ENCODE results near the gene SLC7A5. TPM values are rescaled to one million over a fixed set of nuclear protein-coding genes. Genes with fewer than 3 reads are reported as not detected.

The SLC7A5 gene
- total RNA-seq, 4 donors from 2014 or later: 7.0 to 133 (median 19.1) TPM

DNA sequence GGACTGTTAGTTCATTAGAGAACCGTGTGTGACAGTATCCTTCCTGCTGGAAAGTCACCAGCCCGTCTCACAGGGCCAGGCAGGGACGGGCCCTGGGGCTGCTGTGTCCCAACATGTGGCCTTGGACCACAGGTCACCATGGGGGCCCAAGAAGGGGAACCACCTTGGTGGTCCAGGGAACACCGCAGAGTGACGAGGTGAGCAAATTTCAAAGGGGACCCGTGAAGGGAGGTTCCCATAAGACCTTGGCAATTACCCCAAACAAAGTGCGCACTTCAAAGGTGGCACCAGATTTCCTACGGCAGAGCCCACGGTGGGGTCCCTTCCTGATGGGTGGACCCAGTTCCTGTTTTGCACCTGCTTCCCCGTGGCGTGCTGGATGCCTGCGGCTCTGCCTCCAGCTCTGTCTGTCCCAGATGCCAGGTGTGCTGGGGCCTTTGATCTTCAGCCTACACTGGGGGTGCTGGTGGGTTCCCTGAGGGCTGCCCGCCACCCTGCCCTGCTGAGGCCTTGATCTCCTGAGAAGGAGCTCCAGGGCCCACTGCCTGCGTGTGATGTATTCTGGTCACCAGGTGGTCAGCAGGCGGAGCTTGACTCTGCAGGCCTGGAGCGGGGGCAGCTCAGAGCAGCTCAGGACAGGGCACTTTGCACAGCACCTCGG, 27.0 kb downstream of the SLC7A5 start:
- Histone ChIP-seq H3K36me3 (peaks cover 0 to 45% of the 10 kb centered on the region in 2 donors), H3K27me3 (no peaks in the 10 kb centered on the region), H3K4me3 (no peak overlapping the region), H3K4me1 (peaks cover 7 to 30% of the 10 kb centered on the region in 2 donors), H3K27ac (no peak overlapping the region), H3K9me3 (no peaks in the 10 kb centered on the region)
- ATAC-seq: no peak
- in situ Hi-C loops (cut with MboI; ENCODE audit: low sequenced_read_pairs in 4 of 4) (no loop called here), intact Hi-C loops (cut with DNase I; ENCODE audit: low total_unique reads) (loop anchor here (2.0 kb wide), 1 partner anchor 14 kb away; no protein-coding TSS in a partner anchor)
- DNase-seq: no peak
- TF ChIP-seq, protein P1, sequence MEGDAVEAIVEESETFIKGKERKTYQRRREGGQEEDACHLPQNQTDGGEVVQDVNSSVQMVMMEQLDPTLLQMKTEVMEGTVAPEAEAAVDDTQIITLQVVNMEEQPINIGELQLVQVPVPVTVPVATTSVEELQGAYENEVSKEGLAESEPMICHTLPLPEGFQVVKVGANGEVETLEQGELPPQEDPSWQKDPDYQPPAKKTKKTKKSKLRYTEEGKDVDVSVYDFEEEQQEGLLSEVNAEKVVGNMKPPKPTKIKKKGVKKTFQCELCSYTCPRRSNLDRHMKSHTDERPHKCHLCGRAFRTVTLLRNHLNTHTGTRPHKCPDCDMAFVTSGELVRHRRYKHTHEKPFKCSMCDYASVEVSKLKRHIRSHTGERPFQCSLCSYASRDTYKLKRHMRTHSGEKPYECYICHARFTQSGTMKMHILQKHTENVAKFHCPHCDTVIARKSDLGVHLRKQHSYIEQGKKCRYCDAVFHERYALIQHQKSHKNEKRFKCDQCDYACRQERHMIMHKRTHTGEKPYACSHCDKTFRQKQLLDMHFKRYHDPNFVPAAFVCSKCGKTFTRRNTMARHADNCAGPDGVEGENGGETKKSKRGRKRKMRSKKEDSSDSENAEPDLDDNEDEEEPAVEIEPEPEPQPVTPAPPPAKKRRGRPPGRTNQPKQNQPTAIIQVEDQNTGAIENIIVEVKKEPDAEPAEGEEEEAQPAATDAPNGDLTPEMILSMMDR (IDR thresholded peaks at IDR 0.05 in 4 of 5, conservative IDR thresholded peaks at IDR 0.05 in 1 of 5): no peak
- no peak for TF ChIP-seq POLR2A (IDR thresholded peaks at IDR 0.05)

DNA sequence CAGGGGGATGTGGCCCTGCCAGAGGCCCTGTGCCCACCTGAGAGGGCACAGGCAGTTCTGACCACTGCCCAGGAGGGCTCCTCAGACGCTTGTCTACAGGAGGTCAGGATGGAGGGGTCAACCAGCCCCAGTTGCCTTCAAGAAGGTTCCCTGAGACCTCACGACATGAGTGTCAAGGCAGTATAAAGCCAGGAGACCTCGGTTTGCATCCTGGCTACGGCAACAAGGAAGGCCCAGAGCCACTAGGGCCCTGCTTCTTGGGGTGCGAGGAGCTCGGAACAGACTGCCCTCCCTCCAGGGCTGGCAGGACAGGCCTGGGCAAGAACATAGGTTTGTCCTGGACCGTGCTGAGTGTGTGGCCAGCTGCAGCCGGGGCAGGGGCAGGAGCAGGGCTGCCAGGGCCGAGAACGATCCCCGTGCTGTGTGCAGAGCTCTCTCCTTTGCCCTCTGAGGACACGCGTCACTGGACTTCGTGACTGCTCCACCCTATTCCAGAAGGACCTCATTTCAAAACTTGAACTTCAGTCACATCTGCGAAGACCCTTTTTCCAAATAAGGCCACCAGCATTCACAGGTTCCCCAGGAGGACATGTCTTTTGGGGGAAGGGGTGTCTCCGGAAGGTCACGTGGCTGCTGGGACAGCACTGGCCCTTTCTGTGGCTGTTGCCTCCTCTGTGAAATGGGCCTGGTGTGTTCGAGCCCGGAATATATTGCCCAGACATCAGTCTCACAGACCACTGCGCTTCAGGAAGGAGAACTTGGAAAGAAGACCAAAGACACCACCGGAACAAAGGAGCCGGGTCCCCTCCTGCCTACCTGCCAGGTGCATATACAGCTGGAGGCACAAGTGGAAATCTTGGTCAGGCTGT, 27.7 kb downstream of the SLC7A5 start:
- no peak for ATAC-seq
- Histone ChIP-seq H3K9me3 (no peaks in the 10 kb centered on the region), H3K36me3 (peaks cover 0 to 52% of the 10 kb centered on the region in 2 donors), H3K4me3 (no peak overlapping the region), H3K27ac (no peak overlapping the region), H3K27me3 (no peaks in the 10 kb centered on the region), H3K4me1 (peaks cover 0 to 24% of the 10 kb centered on the region in 2 donors)
- TF ChIP-seq, protein P1 (IDR thresholded peaks at IDR 0.05 in 4 of 5, conservative IDR thresholded peaks at IDR 0.05 in 1 of 5): no peak
- TF ChIP-seq POLR2A (IDR thresholded peaks at IDR 0.05): no peak
- in situ Hi-C loops (cut with MboI; ENCODE audit: low sequenced_read_pairs in 4 of 4): no loop called here
- intact Hi-C loops (cut with DNase I; ENCODE audit: low total_unique reads): loop anchor here (2.0 kb wide), 1 partner anchor 13 kb away; no protein-coding TSS in a partner anchor
- DNase-seq: no peak

DNA sequence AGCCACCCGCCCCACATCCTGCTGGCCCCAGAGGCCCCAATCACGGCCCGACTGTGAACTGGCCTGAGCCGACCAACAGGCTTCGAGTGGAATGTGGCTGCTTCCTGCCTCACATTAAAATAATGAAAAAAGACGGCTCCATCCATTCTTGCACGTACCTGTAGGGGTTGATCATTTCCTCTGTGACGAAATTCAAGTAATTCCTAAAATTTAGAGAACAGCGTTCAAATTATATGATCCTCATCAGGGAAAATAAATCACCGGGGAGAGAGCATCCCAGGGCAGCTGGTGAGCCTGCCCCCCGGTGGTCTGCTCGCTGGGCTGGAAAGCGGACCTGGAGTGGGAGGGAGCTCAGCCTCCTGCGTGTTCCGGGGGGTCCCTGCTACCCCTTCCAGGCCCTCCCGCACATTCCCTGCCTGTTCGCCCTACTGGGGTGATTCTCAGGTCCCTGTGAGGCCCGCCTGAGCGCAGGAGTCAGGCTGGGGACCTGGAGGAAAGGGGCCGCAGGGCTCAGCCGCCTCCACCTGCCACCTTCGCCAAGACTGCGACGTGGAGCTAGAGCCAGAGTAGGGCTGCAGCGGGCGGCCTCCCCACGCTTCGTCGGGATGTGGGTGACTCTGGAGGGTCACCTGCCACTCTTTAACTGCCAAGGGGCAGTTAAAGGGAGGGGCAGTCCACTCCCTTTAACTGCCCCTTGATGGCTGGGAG, 28.9 kb downstream of the SLC7A5 start:
- in situ Hi-C loops (cut with MboI; ENCODE audit: low sequenced_read_pairs in 4 of 4) (no loop called here), intact Hi-C loops (cut with DNase I; ENCODE audit: low total_unique reads) (no loop called here)
- TF ChIP-seq, protein P1 (IDR thresholded peaks at IDR 0.05 in 4 of 5, conservative IDR thresholded peaks at IDR 0.05 in 1 of 5): no peak
- no peak for TF ChIP-seq POLR2A (IDR thresholded peaks at IDR 0.05)
- peaks cover 0 to 12% of the 10 kb centered on the region in 2 donors for H3K4me1 ChIP-seq
- DNase-seq (no peak), ATAC-seq (no peak)
- H3K27me3 ChIP-seq: no peaks in the 10 kb centered on the region
- peaks cover 0 to 62% of the 10 kb centered on the region in 2 donors for H3K36me3 ChIP-seq
- no peaks in the 10 kb centered on the region for H3K9me3 ChIP-seq
- no peak overlapping the region for H3K4me3 ChIP-seq
- no peak overlapping the region for H3K27ac ChIP-seq

- in situ Hi-C loops (cut with MboI; ENCODE audit: low sequenced_read_pairs in 4 of 4) (no loop called here), intact Hi-C loops (cut with DNase I; ENCODE audit: low total_unique reads) (no loop called here)
- Histone ChIP-seq H3K9me3 (no peaks in the 10 kb centered on the region), H3K36me3 (peaks cover 0 to 68% of the 10 kb centered on the region in 2 donors), H3K4me1 (peaks cover 0 to 7% of the 10 kb centered on the region in 2 donors), H3K4me3 (no peak overlapping the region), H3K27ac (no peak overlapping the region), H3K27me3 (no peaks in the 10 kb centered on the region)
- DNase-seq (no peak), ATAC-seq (no peak)
- TF ChIP-seq, protein P1 (IDR thresholded peaks at IDR 0.05 in 4 of 5, conservative IDR thresholded peaks at IDR 0.05 in 1 of 5): no peak
- TF ChIP-seq POLR2A (IDR thresholded peaks at IDR 0.05): no peak
Observed at GRCh38 chr16:87839542-87840270, 29.6 kb downstream of the SLC7A5 start.
